CD4-positive, alpha-beta T cell treated with Interleukin-6 for 4 hours (primary cell): ENCODE results near the gene PRPF8.
A peak's percentile ranks its signal among the peaks of the same experiment; 100 is the strongest.
"Not testable (repeated sequence)": the region's sequence is repeated elsewhere in the genome, so short reads cannot be mapped to it uniquely, and the experiment has no call there.

Source experiments
- DNase-seq: peaks from one replicate; pipeline ENCODE4 v3.0.0-alpha.2; 2020; ENCODE audit warnings: mixed read lengths

PRPF8 gene

GRCh38 chr17:1716076-1716911, 31.6 kb upstream of the PRPF8 start:
- DNase-seq = peak; percentile 100

- no peak for DNase-seq
These were observed 31.1 kb upstream of the PRPF8 start for GRCh38 chr17:1715803-1716075.

- peak; percentile 64 for DNase-seq
These were observed 30.5 kb upstream of the PRPF8 start for GRCh38 chr17:1714980-1715802.

GRCh38 chr17:1714427-1714979, 29.8 kb upstream of the PRPF8 start:
- peak; percentile 39 for DNase-seq

GRCh38 chr17:1713878-1714426, 29.3 kb upstream of the PRPF8 start:
- no peak for DNase-seq

GRCh38 chr17:1713160-1713877, 28.7 kb upstream of the PRPF8 start:
- DNase-seq = no peak

- DNase-seq = no peak
These were observed 27.6 kb upstream of the PRPF8 start for GRCh38 chr17:1712271-1712670.

GRCh38 chr17:1711804-1712203, 27.1 kb upstream of the PRPF8 start:
- DNase-seq = no peak

GRCh38 chr17:1710807-1711553, 26.3 kb upstream of the PRPF8 start:
- peak; percentile 18 for DNase-seq

- peak; percentile 26 for DNase-seq
These were observed 25.5 kb upstream of the PRPF8 start, which contains the start of gene TLCD2 for GRCh38 chr17:1709971-1710806. Gene TLCD2 (minus strand): TSS chr17:1710377. CDS start chr17:1710242, 135 bp downstream.

- DNase-seq = no peak
These were observed 24.8 kb upstream of the PRPF8 start for GRCh38 chr17:1709403-1709951.

GRCh38 chr17:1708791-1709346, 24.2 kb upstream of the PRPF8 start:
- not testable (repeated sequence) for DNase-seq

- DNase-seq = no peak
These were observed 22.4 kb upstream of the PRPF8 start for GRCh38 chr17:1707107-1707506.

- no peak for DNase-seq
These were observed 20.3 kb upstream of the PRPF8 start for GRCh38 chr17:1705004-1705403.

- no peak for DNase-seq
These were observed 18.4 kb upstream of the PRPF8 start for GRCh38 chr17:1703063-1703462.

- not testable (repeated sequence) for DNase-seq
These were observed 15.2 kb upstream of the PRPF8 start for GRCh38 chr17:1699891-1700290.

- DNase-seq = no peak
These were observed 13.0 kb upstream of the PRPF8 start for GRCh38 chr17:1697681-1698080.

GRCh38 chr17:1695365-1695764, 10.7 kb upstream of the PRPF8 start:
- DNase-seq = no peak

- DNase-seq = no peak
These were observed 8.7 kb upstream of the PRPF8 start for GRCh38 chr17:1693339-1693738.

- no peak for DNase-seq
These were observed 6.0 kb upstream of the PRPF8 start for GRCh38 chr17:1690544-1691221.
